Left cardiac atrium (tissue), 4 donors: ENCODE results near the gene APP. TPM values are rescaled to one million over a fixed set of nuclear protein-coding genes. Genes with fewer than 3 reads are reported as not detected.

Source experiments
- ATAC-seq, 2 donors: fragments of 200-7000 bp; cut with Tn5 transposase; one replicate each; pipeline ENCODE4 v1.9.1; 2020; ENCODE audit warnings: mild to moderate bottlenecking in 2 of 2, moderate library complexity in 2 of 2
- DNase-seq: peaks from one replicate; pipeline ENCODE4 v3.0.0-alpha.2; 2020
- intact Hi-C, 2 donors: fragments of 100-400 bp; cut with DNase I; formaldehyde crosslinking; loops; one replicate each; pipeline versions ENCODE4 v1.14.1 to v1.15.1; 2022 to 2023
- total RNA-seq, 2 donors: library from RNA; stranded (reverse); fragmentation: NEBNext Ultra II Directional; extraction: Animal tissue kit (Norgen Biotek cat#: 25700); gene quantifications; one replicate each; pipeline ENCODE4 v1.2.1, GENCODE V29; 2021
- donor health status: DM: no; HTN: yes; CAD: no.
- donor health status: DM: no; HTN: yes; CAD: no; lungs with severe emphysema.
- donor health status: DM: yes; HTN: yes; CAD: no.
- donor health status: Dilated cardiomyopathy.

Gene APP
- total RNA-seq, 2 donors from 2014 or later: 385 to 445 TPM

- ATAC-seq: no peak
- intact Hi-C loops: no loop called here
- DNase-seq: no peak
These were observed 266.4 kb downstream of the APP start for GRCh38 chr21:25904044-25904695.

- intact Hi-C loops: no loop called here
- DNase-seq (no peak), ATAC-seq (peak in 1 of 2 donors; percentile 51)
These were observed 267.0 kb downstream of the APP start for GRCh38 chr21:25903607-25904006.

- no peak for ATAC-seq
- intact Hi-C loops: no loop called here
These were observed 269.1 kb downstream of the APP start for GRCh38 chr21:25901330-25901979.

GRCh38 chr21:25898671-25899070 lies 271.9 kb downstream of the APP start:
- no peak for DNase-seq
- intact Hi-C loops: loop anchor here in 1 of 2 donors (5.0 kb wide), 1 partner anchor 274 kb away; the partner anchor contains the start of gene APP
- no peak for ATAC-seq

More at GRCh38 chr21:25901330-25901979, 269.1 kb downstream of the APP start:
- DNase-seq: no peak

GRCh38 chr21:25897383-25897782 lies 273.2 kb downstream of the APP start:
- DNase-seq (no peak), ATAC-seq (no peak)
- intact Hi-C loops: loop anchor here in 1 of 2 donors (5.0 kb wide), 1 partner anchor 275 kb away; the partner anchor contains the start of gene APP

- ATAC-seq: no peak
- DNase-seq: no peak
- intact Hi-C loops: loop anchor here in 1 of 2 donors (5.0 kb wide), 1 partner anchor 276 kb away; the partner anchor contains the start of gene APP
These were observed 274.0 kb downstream of the APP start for GRCh38 chr21:25896501-25897056.

- ATAC-seq: peak; percentile 81 to 82
- DNase-seq: no peak
- intact Hi-C loops: loop anchor here in 1 of 2 donors (5.0 kb wide), 1 partner anchor 277 kb away; the partner anchor contains the start of gene APP
These were observed 274.9 kb downstream of the APP start for GRCh38 chr21:25895565-25896205.

- DNase-seq (no peak), ATAC-seq (no peak)
- intact Hi-C loops: no loop called here
These were observed 277.4 kb downstream of the APP start for GRCh38 chr21:25893191-25893590.

- ATAC-seq: no peak
- intact Hi-C loops: no loop called here
These were observed 279.0 kb downstream of the APP start for GRCh38 chr21:25891596-25891995.

GRCh38 chr21:25890001-25890400 lies 280.6 kb downstream of the APP start:
- ATAC-seq (peak in 1 of 2 donors; percentile 23), DNase-seq (no peak)
- intact Hi-C loops: no loop called here

More at GRCh38 chr21:25891596-25891995, 279.0 kb downstream of the APP start:
- DNase-seq: no peak

- intact Hi-C loops: loop anchor here in 1 of 2 donors (10.0 kb wide), 1 partner anchor 686 kb away; the partner anchor contains the start of gene CYYR1
- DNase-seq: no peak
- ATAC-seq: no peak
These were observed 281.9 kb downstream of the APP start for GRCh38 chr21:25888711-25889110.

GRCh38 chr21:25887646-25888306 lies 282.8 kb downstream of the APP start:
- DNase-seq (no peak), ATAC-seq (no peak)
- intact Hi-C loops: loop anchor here in 1 of 2 donors (10.0 kb wide), 1 partner anchor 687 kb away; the partner anchor contains the start of gene CYYR1

GRCh38 chr21:25887166-25887565 lies 283.4 kb downstream of the APP start:
- DNase-seq: no peak
- intact Hi-C loops: loop anchor here in 1 of 2 donors (10.0 kb wide), 1 partner anchor 688 kb away; the partner anchor contains the start of gene CYYR1
- ATAC-seq: no peak

GRCh38 chr21:25885880-25886279 lies 284.7 kb downstream of the APP start:
- ATAC-seq (no peak), DNase-seq (no peak)
- intact Hi-C loops: loop anchor here in 1 of 2 donors (10.0 kb wide), 1 partner anchor 689 kb away; the partner anchor contains the start of gene CYYR1

- ATAC-seq (peak; percentile 40 to 69), DNase-seq (no peak)
- intact Hi-C loops: loop anchor here in 1 of 2 donors (10.0 kb wide), 1 partner anchor 689 kb away; the partner anchor contains the start of gene CYYR1
These were observed 285.2 kb downstream of the APP start for GRCh38 chr21:25885405-25885804.

GRCh38 chr21:25884311-25884710 lies 286.3 kb downstream of the APP start:
- DNase-seq (no peak), ATAC-seq (no peak)
- intact Hi-C loops: loop anchor here (5.0 to 10.0 kb wide), 2 partner anchors 288 to 690 kb away; partner anchors contain the start of genes APP (in 1 of the 2) and CYYR1 (in 1 of the 2)

- DNase-seq: peak; percentile 73
- intact Hi-C loops: loop anchor here (2.0 to 10.0 kb wide), 3 partner anchors 291 to 835 kb away; partner anchors contain the start of genes APP (in 1 of the 2) and CYYR1 (in 1 of the 2)
These were observed 288.8 kb downstream of the APP start for GRCh38 chr21:25881524-25882376.

More at GRCh38 chr21:25881524-25882376, 288.8 kb downstream of the APP start:
- ATAC-seq: peak; percentile 76 to 77
